C4-2B (cell line): Measurements from ENCODE around the gene SEMG2.

ENCODE experiments used
- ZFX ChIP-seq: fragments of 450-650 bp; IDR thresholded peaks from 2 replicates; pipeline ENCODE4 v1.6.1; 2017
- TF ChIP-seq, protein P1 (sequence below): fragments of 450-650 bp; conservative IDR thresholded peaks from 2 replicates; pipeline ENCODE4 v1.5.1; 2017; ENCODE audit warnings: mild to moderate bottlenecking

DNA sequence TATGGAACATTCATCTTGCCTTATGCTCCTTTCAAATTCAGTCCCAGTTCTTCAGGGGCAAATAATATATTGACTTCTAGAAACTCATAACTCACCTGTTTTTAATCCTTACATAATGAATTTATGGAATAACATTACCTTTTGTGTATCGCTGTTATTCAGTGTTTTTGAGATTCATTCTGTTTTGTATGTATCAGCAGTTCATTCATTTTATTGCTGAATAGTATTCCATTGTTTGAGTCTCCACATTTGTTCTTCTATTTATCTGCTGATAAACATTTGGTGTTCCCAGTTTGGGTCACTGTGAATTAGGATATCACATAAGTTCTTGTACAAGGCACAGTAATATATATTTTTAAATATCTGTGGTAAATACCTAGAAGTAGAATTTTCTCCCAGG, 5.1 kb downstream of the SEMG2 start:
- TF ChIP-seq, protein P1, sequence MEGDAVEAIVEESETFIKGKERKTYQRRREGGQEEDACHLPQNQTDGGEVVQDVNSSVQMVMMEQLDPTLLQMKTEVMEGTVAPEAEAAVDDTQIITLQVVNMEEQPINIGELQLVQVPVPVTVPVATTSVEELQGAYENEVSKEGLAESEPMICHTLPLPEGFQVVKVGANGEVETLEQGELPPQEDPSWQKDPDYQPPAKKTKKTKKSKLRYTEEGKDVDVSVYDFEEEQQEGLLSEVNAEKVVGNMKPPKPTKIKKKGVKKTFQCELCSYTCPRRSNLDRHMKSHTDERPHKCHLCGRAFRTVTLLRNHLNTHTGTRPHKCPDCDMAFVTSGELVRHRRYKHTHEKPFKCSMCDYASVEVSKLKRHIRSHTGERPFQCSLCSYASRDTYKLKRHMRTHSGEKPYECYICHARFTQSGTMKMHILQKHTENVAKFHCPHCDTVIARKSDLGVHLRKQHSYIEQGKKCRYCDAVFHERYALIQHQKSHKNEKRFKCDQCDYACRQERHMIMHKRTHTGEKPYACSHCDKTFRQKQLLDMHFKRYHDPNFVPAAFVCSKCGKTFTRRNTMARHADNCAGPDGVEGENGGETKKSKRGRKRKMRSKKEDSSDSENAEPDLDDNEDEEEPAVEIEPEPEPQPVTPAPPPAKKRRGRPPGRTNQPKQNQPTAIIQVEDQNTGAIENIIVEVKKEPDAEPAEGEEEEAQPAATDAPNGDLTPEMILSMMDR, result no peak
- no peak for TF ChIP-seq ZFX
